ENCODE results near the gene CARTPT.

Gene CARTPT

DNA sequence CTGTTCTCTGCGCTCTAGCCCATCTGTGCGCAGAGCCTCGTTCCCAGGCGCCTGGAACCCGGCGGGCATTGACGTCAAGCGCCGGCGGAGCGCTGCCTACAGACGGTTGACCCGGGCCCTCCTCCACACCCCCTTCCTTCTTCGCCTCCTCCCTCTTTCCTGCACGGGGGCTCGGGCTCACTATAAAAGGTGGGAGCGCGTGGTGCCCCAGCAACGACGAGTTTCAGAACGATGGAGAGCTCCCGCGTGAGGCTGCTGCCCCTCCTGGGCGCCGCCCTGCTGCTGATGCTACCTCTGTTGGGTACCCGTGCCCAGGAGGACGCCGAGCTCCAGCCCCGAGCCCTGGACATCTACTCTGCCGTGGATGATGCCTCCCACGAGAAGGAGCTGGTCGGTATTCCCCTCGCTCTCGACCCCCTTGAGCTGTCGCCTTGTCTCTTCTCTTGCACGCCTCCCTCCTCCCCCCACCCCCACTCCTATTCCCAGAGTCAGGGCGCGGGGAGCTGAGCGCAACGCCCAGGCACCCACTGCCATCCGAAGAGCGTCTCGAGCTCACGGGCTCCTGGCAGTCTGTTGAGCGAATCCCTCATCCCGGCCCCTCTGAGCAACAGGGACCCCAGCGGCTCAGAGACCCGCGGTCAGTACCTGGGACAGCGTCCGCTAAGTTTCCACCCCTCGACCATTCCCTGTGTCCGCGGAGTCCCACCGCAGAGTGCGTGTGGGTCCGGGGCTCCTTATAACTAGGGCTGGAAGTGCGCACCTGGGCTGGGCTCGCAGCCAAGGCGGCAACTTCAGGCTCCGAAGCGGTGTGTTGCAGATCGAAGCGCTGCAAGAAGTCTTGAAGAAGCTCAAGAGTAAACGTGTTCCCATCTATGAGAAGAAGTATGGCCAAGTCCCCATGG is at the start of gene CARTPT:
TSS of gene CARTPT (plus strand) at position 213 of the 902 bp plus-strand sequence. CDS start at position 232, 19 bp downstream.
- H3K4me3 ChIP-seq (ENCODE audit: low read depth in 1 of 2, low read length in 1 of 2) = no peak within 1 kb of the TSS
- H3K27ac ChIP-seq = no peak within 1 kb of the TSS
- H3K27me3 ChIP-seq = peaks cover 95% of the 10 kb centered on the region
- H3K4me1 ChIP-seq (ENCODE audit: control insufficient read depth in 1 of 2, insufficient read depth in 1 of 2, low read depth in 1 of 2, low read length in 1 of 2) = no peaks in the 10 kb centered on the region
- H3K36me3 ChIP-seq = no peaks in the 10 kb centered on the region
- TF ChIP-seq, protein P1, sequence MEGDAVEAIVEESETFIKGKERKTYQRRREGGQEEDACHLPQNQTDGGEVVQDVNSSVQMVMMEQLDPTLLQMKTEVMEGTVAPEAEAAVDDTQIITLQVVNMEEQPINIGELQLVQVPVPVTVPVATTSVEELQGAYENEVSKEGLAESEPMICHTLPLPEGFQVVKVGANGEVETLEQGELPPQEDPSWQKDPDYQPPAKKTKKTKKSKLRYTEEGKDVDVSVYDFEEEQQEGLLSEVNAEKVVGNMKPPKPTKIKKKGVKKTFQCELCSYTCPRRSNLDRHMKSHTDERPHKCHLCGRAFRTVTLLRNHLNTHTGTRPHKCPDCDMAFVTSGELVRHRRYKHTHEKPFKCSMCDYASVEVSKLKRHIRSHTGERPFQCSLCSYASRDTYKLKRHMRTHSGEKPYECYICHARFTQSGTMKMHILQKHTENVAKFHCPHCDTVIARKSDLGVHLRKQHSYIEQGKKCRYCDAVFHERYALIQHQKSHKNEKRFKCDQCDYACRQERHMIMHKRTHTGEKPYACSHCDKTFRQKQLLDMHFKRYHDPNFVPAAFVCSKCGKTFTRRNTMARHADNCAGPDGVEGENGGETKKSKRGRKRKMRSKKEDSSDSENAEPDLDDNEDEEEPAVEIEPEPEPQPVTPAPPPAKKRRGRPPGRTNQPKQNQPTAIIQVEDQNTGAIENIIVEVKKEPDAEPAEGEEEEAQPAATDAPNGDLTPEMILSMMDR (IDR thresholded peaks at IDR 0.05) = no peak
- H3K9me3 ChIP-seq = no peaks in the 10 kb centered on the region

DNA sequence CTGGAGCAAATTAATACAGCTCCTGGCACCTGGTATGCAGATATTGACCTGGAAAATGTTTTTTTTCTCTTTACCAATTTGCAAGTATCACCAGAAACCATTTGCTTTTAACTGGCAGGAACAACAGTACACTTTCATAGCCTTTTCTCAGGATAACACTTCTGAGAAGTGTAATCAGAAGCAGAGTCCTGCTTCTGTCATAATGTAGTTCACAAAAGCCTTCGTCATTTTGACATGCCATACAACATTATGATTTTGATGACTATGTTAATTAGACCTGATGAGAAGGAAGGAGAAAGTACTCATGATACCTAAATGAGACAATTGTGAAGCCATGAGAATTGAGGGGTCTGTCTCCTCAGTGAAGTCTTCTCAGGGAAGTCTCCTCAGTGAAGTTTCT is 41.1 kb upstream of the CARTPT start:
- Histone ChIP-seq H3K36me3 (no peaks in the 10 kb centered on the region), H3K27me3 (peaks cover 12% of the 10 kb centered on the region), H3K9me3 (no peaks in the 10 kb centered on the region), H3K27ac (no peak overlapping the region), H3K4me3 (ENCODE audit: low read depth in 1 of 2, low read length in 1 of 2) (no peak overlapping the region), H3K4me1 (ENCODE audit: control insufficient read depth in 1 of 2, insufficient read depth in 1 of 2, low read depth in 1 of 2, low read length in 1 of 2) (no peaks in the 10 kb centered on the region)
- TF ChIP-seq, protein P1 (IDR thresholded peaks at IDR 0.05) = no peak

DNA sequence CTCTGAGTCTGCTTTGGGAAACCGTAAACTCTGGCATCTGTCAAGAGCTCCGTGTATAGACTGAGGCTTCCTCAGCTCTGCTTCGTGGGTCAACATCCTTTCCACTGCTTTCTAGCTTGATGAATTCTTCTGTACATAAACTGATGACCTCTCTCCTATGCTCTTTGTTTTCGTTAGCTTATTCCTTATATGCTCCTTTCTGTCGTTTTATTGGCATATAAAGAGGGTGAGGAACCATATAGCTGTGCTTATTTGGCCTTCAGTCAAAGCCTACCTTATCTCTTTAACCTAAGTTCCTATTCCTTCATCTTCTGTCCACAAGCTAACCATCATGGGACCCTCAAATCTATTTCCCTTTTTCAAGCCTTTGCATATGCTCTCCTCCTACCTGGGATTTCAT is 39.4 kb upstream of the CARTPT start:
- H3K9me3 ChIP-seq = no peaks in the 10 kb centered on the region
- TF ChIP-seq, protein P1 (IDR thresholded peaks at IDR 0.05) = no peak
- peaks cover 12% of the 10 kb centered on the region for H3K27me3 ChIP-seq
- no peaks in the 10 kb centered on the region for H3K4me1 ChIP-seq (ENCODE audit: control insufficient read depth in 1 of 2, insufficient read depth in 1 of 2, low read depth in 1 of 2, low read length in 1 of 2)
- no peak overlapping the region for H3K4me3 ChIP-seq (ENCODE audit: low read depth in 1 of 2, low read length in 1 of 2)
- H3K27ac ChIP-seq = no peak overlapping the region
- H3K36me3 ChIP-seq = no peaks in the 10 kb centered on the region

DNA sequence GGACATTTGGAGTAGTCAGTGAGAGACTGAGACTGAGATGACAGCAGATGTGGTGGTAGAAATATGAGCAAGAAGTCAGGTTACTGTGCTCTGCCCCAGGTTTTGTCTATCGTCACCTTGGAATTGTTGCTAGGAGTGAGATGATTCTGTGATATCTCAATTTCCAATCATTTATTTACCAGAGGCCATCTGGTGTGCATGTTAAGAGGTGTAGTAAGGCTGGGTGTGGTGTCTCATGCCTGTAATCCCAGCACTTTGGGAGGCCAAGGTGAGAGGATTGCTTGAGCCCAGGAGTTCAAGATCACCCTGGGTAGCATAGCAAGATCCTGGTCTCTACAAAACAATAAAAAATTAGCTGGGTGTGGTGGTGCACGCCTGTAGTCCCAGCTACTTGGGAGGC is 38.6 kb upstream of the CARTPT start:
- TF ChIP-seq, protein P1 (IDR thresholded peaks at IDR 0.05) = no peak
- Histone ChIP-seq H3K4me1 (ENCODE audit: control insufficient read depth in 1 of 2, insufficient read depth in 1 of 2, low read depth in 1 of 2, low read length in 1 of 2) (no peaks in the 10 kb centered on the region), H3K36me3 (no peaks in the 10 kb centered on the region), H3K27me3 (peaks cover 12% of the 10 kb centered on the region), H3K9me3 (no peaks in the 10 kb centered on the region), H3K27ac (no peak overlapping the region), H3K4me3 (ENCODE audit: low read depth in 1 of 2, low read length in 1 of 2) (no peak overlapping the region)

DNA sequence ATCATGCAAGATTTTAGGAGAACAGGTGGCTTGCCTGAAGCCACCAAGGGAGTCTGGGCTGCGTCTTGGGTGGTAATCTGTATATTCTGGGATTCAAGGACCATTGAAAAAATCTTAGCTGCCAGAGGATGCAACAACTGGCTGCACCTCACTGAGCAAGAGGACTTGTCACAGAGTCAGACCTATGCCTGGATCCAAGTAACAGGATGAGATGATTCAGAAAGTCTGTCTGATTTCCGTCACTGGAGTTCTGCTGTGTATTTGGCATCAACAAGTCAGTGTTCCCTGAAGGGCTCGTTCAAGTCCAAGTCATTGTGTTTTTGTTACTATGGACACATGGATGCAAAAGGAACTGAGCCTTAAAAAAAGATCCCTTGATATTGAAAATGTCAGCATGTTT is 37.8 kb upstream of the CARTPT start:
- Histone ChIP-seq H3K27me3 (peaks cover 12% of the 10 kb centered on the region), H3K4me1 (ENCODE audit: control insufficient read depth in 1 of 2, insufficient read depth in 1 of 2, low read depth in 1 of 2, low read length in 1 of 2) (no peaks in the 10 kb centered on the region), H3K36me3 (no peaks in the 10 kb centered on the region), H3K4me3 (ENCODE audit: low read depth in 1 of 2, low read length in 1 of 2) (no peak overlapping the region), H3K9me3 (no peaks in the 10 kb centered on the region), H3K27ac (no peak overlapping the region)
- TF ChIP-seq, protein P1 (IDR thresholded peaks at IDR 0.05) = no peak
